GM19025 (cell line): Measurements from ENCODE around the gene ADRM1.

ENCODE experiments used
- ATAC-seq: cut with Tn5 transposase; IDR thresholded peaks from one replicate; pipeline ENCODE4 v1.9.1; 2021; ENCODE audit warnings: mild to moderate bottlenecking, low read depth, moderate library complexity; ENCODE audit not compliant: unreplicated experiment

The ADRM1 gene

DNA sequence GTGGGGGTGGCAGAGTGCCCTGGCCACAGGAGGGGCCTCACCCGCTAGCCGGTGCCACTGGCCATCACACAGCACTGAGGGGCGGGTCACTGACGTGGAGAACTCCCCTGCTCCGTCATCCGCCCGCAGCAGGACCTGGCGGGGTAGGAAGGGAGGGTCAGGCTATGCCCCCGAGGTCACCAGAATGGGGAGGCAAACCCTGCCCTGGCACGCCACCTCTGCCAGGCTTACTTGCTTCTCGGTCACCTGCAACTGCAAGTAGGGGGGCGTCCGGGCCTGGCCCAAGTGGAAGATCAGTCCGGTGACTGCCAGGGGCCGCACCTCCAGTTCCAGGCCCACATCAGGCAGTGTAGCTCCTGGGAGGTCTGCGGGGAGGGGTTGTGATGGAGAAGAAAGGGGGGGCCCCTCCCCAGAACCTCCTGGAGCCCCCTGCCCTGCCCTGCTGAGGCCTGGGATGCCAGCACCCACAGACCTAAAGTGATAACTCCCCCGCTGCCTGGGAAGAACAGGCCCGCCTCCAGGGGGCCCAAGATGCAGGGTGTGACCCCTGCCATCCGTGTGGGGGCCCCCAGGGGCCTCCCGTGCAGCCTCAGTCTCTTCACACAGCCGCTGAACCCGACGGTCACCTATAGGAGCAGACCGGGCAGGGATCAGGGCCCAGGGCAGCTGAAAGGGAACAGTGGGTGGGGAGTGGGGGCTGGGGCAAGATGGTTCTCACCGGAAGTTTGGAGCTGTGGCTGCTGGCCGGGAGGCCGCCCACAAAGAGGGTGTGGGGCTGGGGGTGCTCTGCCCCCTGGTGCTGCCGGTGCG, 7.4 kb downstream of the ADRM1 start:
- ATAC-seq, result no peak

DNA sequence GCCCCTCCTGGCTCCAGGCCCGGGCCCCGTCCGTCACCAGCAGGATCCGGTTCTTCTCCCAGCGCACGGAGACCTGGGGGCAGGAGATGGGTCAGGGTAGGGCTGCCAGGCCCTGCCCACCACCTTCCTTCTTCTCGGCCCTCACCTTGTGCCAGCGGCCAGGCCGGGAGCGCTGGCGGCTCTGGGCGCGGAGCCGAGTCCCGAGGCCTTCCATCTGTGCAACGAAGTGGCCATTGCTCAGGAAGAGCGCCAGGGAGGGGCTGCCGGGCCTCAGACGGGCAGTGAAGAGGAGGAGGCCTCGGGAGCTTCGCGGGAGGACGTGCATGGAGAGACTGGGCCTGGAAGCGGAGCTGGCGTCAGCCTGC, 7.9 kb downstream of the ADRM1 start:
- no peak for ATAC-seq

DNA sequence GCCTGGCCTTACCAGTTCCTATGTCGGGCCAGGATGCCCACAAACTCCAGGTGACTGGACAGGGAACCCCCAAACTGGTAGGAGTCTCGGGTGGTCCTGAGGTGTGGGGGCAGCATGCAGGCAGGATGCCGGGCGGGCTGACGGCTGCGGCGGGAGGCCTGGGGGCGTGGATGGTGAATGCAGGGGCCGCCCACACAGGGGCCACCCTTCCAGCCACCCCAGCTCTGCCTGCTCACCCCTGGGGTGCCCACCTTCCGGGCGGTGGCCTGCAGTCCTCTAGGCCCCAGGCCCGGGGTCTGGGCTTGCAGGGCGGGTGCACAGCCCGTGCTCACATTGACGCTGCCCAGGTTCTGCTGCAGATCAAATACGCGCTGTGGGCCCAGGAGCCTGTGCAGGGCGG, 8.4 kb downstream of the ADRM1 start:
- ATAC-seq, result no peak

- no peak for ATAC-seq
Measured at GRCh38 chr20:62311832-62312661, 9.2 kb downstream of the ADRM1 start.

GRCh38 chr20:62312662-62312977, 9.8 kb downstream of the ADRM1 start:
- no peak for ATAC-seq

- ATAC-seq, result no peak
Measured at GRCh38 chr20:62313021-62313420, 10.2 kb downstream of the ADRM1 start.

- no peak for ATAC-seq
Measured at GRCh38 chr20:62313460-62314338, 10.9 kb downstream of the ADRM1 start.

- ATAC-seq, result no peak
Measured at GRCh38 chr20:62314339-62314638, 11.5 kb downstream of the ADRM1 start.

DNA sequence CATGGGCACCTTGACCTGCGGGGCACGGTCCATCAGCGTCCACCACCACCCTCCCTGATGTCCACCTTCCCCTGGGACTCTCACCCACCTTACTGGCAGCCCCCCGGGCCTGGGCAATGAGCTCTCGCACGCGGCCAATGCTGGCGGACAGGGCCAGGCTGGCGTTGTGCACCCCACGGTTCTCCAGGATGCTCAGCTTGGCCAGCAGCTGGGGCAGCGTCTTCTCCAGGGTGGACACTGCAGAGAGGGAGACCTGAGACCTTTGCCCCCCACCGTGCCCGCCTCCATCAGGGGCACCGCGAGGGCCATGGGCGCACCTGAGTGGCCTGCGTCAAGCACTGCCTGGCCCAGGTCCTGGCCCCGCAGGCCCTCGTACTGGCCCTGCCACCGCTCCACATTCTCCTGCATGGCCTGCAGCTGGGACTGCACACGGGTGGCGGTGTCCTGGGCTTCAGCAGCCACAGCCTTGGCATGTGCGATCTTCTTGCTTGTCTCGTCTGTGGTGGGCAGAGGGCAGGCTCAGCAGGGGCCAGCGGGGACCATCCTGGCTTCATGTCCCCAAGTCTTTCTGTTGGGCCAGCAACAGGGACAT, 12.0 kb downstream of the ADRM1 start:
- ATAC-seq, result no peak

DNA sequence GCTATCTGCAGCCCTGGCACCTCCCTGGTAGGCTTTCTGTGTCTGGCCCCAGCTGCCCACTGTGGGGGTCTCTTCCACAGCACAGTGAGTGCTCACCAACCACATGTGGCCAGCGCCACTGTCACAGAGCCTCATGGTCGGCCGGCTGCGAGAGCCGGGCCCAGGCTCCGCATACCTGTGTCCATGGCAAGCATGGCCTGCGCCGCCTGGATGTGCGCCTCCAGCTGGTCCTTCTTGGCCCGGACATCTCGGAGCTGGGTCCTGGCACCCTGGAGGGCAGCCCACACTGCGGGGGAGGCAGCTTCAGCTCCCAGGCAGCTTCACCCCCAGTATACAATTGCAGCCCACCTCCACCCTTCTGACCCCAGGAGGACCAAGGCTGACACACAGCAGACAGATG, 13.0 kb downstream of the ADRM1 start:
- ATAC-seq, result no peak

DNA sequence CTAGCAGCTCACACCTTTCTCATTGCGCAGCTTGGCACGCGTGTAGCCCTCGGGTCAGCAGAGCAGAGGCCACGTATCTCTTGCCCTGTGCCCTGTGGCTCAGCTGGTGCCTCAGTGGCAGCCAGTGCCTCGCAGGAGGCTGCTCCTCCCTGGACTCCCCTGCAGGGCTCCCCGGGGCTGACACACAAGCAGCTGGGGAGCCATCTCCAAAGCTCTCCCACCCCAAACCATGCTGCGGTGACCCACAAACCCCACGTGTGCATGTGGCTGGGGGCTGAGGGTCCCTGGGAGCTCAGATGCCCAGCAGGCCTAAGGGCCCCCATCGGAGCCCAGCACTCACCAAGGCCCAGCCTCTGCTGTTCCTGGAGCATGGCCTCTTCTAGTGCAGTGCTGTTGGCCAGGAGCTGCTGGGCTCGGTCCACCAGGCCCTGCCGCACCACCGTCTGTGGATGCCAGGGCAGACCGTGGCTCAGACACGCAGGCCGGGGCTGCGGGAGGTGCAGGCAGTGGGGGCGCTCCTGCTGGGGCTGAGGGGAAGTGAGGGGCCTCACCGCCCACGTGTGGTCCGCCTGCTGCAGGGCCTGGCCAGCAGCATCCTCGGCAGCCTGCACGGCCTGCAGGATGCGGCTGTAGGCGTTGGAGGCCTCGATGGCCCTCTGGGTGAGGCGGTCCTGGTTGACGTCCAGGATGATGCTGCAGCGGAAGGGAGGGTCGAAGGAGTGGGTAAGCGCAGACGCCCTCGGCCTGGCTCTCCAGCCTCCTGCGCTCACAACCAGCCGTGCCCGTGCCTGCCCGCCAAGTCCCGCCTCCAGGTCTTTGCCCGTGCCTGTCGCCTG, 13.8 kb downstream of the ADRM1 start:
- no peak for ATAC-seq

DNA sequence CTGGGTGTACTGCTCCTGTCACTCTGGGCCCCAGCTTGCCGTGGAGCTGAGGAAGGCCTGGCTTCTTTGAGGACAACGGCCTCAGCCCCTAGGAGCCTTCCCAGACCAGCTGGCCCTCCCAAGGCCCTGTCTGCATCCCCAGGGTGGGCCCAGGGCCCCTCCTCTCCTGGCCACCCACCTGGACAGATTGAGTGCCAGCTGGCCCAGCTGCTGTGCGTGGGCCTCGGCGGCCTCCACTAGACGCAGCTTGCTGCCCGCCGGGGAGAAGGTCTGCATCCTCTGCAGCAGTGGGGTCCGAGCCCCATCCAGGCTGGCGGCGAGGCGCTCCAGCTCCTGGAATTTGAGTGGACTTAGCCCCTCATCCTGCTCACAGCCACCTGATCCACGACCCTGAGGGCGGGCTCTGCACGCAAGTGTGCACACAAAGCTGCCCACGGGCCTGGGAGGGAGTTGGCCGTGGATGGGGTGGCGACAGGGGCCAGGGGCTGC, 14.4 kb downstream of the ADRM1 start:
- no peak for ATAC-seq

- ATAC-seq, result no peak
Measured at GRCh38 chr20:62318400-62319345, 15.9 kb downstream of the ADRM1 start.

- ATAC-seq, result no peak
Measured at GRCh38 chr20:62319346-62319909, 16.6 kb downstream of the ADRM1 start.

DNA sequence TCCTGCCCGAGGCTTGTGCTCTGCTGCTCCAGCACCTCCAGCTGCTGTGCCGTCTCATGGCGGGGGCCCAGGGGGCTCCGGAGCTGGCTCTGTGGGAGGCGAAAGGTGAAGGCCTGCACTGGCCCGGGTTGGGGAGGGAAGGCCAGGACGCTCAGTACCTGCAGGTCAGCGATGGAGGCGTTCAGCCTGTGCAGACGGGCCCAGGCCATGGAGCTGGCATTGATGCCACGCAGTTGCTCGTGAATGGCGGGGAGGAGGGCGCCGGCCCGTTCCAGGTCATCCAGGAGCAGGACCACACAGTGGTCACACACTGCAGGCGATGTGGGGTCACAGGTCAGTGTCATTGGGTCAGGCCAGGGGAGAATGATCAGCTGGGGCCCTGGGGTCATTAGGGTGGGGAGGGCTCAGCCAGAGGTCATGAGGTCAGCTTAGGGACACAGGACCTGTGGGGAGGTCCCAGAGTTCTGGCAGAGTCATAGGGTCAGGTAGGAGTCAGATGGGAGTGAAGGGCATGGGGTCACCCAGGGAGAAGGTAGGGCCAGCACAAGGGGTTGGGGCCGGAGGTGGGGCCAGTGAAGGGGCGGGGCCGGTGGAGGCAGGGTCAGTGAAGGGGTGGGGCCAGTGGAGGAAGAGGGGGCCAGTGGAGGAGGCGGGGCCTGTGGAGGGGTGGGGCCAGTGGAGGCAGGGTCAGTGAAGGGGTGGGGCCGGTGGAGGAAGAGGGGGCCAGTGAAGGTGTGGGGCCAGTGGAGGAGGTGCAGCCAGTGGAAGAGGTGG, 18.0 kb downstream of the ADRM1 start:
- no peak for ATAC-seq

GRCh38 chr20:62321521-62321948, 18.7 kb downstream of the ADRM1 start:
- ATAC-seq, result no peak

DNA sequence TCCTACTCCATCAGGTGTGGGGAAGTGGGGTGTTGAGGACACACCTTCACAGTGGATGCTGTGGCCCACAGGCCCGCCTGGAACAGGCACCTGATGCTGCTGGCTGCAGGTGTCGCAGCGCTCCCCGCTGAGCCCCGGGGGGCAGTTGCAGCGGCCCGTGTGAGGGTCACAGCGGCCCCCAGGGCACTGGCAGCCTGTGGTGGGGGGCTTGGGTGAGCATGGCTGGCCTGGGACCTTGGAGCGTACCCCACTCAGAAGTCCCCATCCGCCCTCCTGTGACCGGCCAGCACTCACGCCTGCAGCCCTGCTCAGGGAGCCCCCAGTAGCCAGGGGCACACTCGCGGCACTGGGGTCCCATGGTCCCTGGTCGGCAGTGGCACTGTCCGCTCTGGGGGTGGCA, 19.2 kb downstream of the ADRM1 start:
- ATAC-seq, result no peak
